Osteoblast (primary cell): ENCODE measurements around the gene KIF6. TPM values are rescaled to one million over a fixed set of nuclear protein-coding genes. Genes with fewer than 3 reads are reported as not detected.

ENCODE experiments used
- DNase-seq: peaks from one replicate; pipeline ENCODE4 v3.0.0; 2011; ENCODE audit warnings: low spot score, mixed read lengths; ENCODE audit not compliant: insufficient read length; ENCODE audit errors: missing footprints
- H2AFZ ChIP-seq: 2 replicates; pipeline ENCODE4 v1.6.0; 2011; ENCODE audit warnings: mild to moderate bottlenecking, low read length
- H3K27ac ChIP-seq: 2 replicates; pipeline ENCODE4 v1.5.1; 2011; ENCODE audit warnings: mild to moderate bottlenecking, low read depth, low read length, moderate library complexity
- H3K27me3 ChIP-seq: 2 replicates; pipeline ENCODE4 v1.6.0; 2012; ENCODE audit warnings: mild to moderate bottlenecking, control low read depth, inconsistent platforms, low read length, moderate library complexity; ENCODE audit not compliant: insufficient read depth
- H3K36me3 ChIP-seq: 2 replicates; pipeline ENCODE4 v1.5.1; 2011; ENCODE audit warnings: mild to moderate bottlenecking, low read length, control low read depth, moderate library complexity; ENCODE audit not compliant: insufficient read depth
- H3K4me1 ChIP-seq: 2 replicates; pipeline ENCODE4 v1.5.1; 2011; ENCODE audit warnings: mild to moderate bottlenecking, low read length, control low read depth, moderate library complexity; ENCODE audit not compliant: insufficient read depth
- H3K4me2 ChIP-seq: 2 replicates; pipeline ENCODE4 v1.6.0; 2011; ENCODE audit warnings: mild to moderate bottlenecking, low read length; ENCODE audit not compliant: insufficient read depth
- H3K4me3 ChIP-seq: fragments of 200-600 bp; sonication (generic); 3 replicates; pipeline ENCODE4 v1.5.1; 2012; ENCODE audit warnings: mild to moderate bottlenecking, low read length, inconsistent platforms; ENCODE audit not compliant: insufficient read depth
- H3K79me2 ChIP-seq: 2 replicates; pipeline ENCODE4 v1.6.0; 2012; ENCODE audit warnings: mild to moderate bottlenecking, low read length, control low read depth, inconsistent platforms; ENCODE audit not compliant: insufficient read depth
- H3K9me3 ChIP-seq: 2 replicates; pipeline ENCODE4 v1.5.1; 2011; ENCODE audit warnings: low read depth, low read length, control low read depth
- H4K20me1 ChIP-seq: 2 replicates; pipeline ENCODE4 v1.6.0; 2012; ENCODE audit warnings: mild to moderate bottlenecking, low read length, control low read depth; ENCODE audit not compliant: insufficient read depth
- small RNA-seq: library from RNA; depleted of rRNA; stranded (forward); fragments of <200 nt; gene quantifications from one replicate; pipeline ENCODE3, GENCODE V24; 2012
- total RNA-seq: library from RNA; depleted of rRNA; stranded (reverse); fragments of >200 nt; gene quantifications from 2 replicates; pipeline ENCODE4 v1.2.3, GENCODE V29; 2012
- TF ChIP-seq, protein P1 (sequence below): IDR thresholded peaks from 2 replicates; pipeline ENCODE4 v1.5.1; 2011; ENCODE audit warnings: mild to moderate bottlenecking, low read depth, low read length, moderate library complexity; ENCODE audit errors: extremely low read depth

KIF6 gene
- total RNA-seq, 1 donor, result 1.4 TPM

DNA sequence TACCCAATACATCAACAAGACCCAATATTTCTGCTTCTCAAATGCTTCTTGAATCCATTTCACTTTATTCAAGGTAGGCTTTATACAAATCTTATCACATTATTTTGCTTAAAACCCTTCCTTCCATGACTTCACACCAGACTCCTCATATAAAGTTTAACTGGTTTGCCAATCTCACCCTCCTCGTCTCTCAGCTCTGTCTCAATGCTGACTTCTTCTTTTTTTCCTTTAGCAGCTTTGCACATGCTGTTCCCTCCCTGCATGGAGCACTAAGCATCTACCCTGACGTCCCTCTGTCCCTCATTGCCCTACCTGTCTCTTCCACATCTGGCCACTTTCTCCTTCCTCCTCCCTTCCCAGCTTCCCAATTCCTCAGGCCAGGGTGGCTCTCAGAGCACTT lies 442.4 kb downstream of the KIF6 start:
- H3K27ac ChIP-seq, result no peak overlapping the region
- no peaks in the 10 kb centered on the region for H4K20me1 ChIP-seq
- peaks cover 3% of the 10 kb centered on the region for H3K4me1 ChIP-seq
- no peak overlapping the region for H3K4me2 ChIP-seq
- H3K9me3 ChIP-seq, result no peaks in the 10 kb centered on the region
- no peaks in the 10 kb centered on the region for H3K27me3 ChIP-seq
- DNase-seq, result no peak
- H3K4me3 ChIP-seq, result no peak overlapping the region
- no peaks in the 10 kb centered on the region for H3K36me3 ChIP-seq
- TF ChIP-seq, protein P1, sequence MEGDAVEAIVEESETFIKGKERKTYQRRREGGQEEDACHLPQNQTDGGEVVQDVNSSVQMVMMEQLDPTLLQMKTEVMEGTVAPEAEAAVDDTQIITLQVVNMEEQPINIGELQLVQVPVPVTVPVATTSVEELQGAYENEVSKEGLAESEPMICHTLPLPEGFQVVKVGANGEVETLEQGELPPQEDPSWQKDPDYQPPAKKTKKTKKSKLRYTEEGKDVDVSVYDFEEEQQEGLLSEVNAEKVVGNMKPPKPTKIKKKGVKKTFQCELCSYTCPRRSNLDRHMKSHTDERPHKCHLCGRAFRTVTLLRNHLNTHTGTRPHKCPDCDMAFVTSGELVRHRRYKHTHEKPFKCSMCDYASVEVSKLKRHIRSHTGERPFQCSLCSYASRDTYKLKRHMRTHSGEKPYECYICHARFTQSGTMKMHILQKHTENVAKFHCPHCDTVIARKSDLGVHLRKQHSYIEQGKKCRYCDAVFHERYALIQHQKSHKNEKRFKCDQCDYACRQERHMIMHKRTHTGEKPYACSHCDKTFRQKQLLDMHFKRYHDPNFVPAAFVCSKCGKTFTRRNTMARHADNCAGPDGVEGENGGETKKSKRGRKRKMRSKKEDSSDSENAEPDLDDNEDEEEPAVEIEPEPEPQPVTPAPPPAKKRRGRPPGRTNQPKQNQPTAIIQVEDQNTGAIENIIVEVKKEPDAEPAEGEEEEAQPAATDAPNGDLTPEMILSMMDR, result no peak
- H2AFZ ChIP-seq, result no peak overlapping the region
- H3K79me2 ChIP-seq, result no peaks in the 10 kb centered on the region

DNA sequence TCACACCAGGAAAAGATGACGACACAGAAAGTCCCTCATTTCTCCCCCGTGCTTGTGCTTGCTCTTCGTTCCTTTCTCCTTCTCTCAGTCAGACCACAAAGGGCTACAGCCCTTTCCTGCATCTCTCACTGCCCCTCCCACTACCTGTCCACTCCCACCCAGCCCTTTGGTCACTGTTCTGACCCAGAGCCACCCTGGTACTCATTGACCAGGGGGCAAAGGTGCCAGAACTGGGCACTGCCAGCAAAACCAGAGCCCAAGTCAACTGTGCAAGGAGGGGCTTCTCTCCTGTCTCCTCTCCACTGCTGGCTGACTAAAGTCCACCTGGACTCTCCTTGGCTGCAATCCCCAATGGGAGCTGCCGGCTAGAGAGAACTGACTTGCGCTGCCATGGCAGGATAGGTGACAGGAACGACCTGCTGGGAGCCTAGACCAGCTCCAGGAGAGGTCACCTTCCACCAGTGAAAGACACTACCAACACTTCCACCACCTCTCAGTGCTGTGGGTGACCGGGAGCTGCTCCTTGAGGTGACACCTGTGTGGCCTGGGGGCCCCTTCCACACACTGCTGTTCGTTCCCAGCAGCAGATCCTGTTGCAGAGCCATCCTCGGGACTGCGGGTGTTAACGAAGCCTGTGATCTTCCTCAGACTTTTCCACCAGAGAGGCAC lies 443.8 kb downstream of the KIF6 start:
- H4K20me1 ChIP-seq, result no peaks in the 10 kb centered on the region
- no peaks in the 10 kb centered on the region for H3K79me2 ChIP-seq
- peaks cover 3% of the 10 kb centered on the region for H3K4me1 ChIP-seq
- no peak for DNase-seq
- H2AFZ ChIP-seq, result no peak overlapping the region
- no peak overlapping the region for H3K27ac ChIP-seq
- no peaks in the 10 kb centered on the region for H3K9me3 ChIP-seq
- H3K36me3 ChIP-seq, result no peaks in the 10 kb centered on the region
- no peaks in the 10 kb centered on the region for H3K27me3 ChIP-seq
- no peak overlapping the region for H3K4me2 ChIP-seq
- no peak overlapping the region for H3K4me3 ChIP-seq
- TF ChIP-seq, protein P1, result no peak

DNA sequence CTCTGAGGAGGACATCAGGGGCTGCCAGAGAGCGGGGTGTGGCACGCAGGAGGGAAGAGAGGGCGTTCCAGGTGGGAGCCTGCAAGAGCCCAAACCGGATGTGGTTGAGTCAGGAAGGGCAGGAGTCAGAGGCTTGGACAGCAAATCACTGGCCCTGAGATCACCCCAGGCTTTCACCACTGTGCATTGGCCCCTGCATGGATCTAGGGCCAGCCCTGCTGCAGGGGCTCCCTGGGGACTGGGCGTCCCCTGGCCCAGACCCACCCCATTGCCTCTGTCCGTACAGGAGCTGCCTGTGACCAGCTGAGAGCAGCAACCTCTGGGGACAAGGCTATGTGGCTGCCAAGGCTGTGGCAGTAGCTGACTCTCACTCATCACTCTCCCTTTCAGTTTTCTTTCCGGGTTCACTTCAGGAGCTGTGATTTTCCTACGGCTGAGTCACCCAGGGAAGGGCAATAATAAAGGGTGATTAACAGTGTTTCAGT lies 444.9 kb downstream of the KIF6 start:
- Histone ChIP-seq H3K9me3 (no peaks in the 10 kb centered on the region), H3K27me3 (no peaks in the 10 kb centered on the region), H3K4me2 (no peak overlapping the region), H3K27ac (no peak overlapping the region), H3K36me3 (no peaks in the 10 kb centered on the region), H4K20me1 (no peaks in the 10 kb centered on the region), H3K79me2 (no peaks in the 10 kb centered on the region), H3K4me1 (peaks cover 3% of the 10 kb centered on the region), H3K4me3 (no peak overlapping the region), H2AFZ (peak overlapping the region; percentile 76)
- TF ChIP-seq, protein P1, result no peak
- peak; percentile 87 for DNase-seq

Small RNA genes within 50 kb of the gene (small RNA-seq; reads per million reads assigned to genes)
- not detected for gene RNU1-54P

Other genes starting within 250 kb of the KIF6 start
- 29.0 and 46.9 TPM in 2 replicates for gene DAAM2, start 67.0 kb upstream of the KIF6 start, total RNA-seq
- 25.3 and 28.3 TPM in 2 replicates for gene MOCS1, start 209.1 kb upstream of the KIF6 start, total RNA-seq